KG1 (cell line): ENCODE data around the gene SNX32.

Experiments used
- DNase-seq: peaks from one replicate; lab custom pipeline; 2025; lab: John Stamatoyannopoulos, UW

The SNX32 gene

GRCh38 chr11:65857500-65857852 is 23.7 kb downstream of the SNX32 start:
- DNase-seq: no peak

GRCh38 chr11:65857853-65858680 is 24.3 kb downstream of the SNX32 start, which contains the start of gene CFL1:
CFL1 (minus strand) TSS chr11:65858180; CDS start chr11:65858099, 81 bp downstream.
- peak; percentile 99 for DNase-seq

GRCh38 chr11:65858681-65859087 is 24.9 kb downstream of the SNX32 start:
- DNase-seq: peak; percentile 92

GRCh38 chr11:65859095-65859811 is 25.5 kb downstream of the SNX32 start:
- DNase-seq: peak; percentile 100

DNA sequence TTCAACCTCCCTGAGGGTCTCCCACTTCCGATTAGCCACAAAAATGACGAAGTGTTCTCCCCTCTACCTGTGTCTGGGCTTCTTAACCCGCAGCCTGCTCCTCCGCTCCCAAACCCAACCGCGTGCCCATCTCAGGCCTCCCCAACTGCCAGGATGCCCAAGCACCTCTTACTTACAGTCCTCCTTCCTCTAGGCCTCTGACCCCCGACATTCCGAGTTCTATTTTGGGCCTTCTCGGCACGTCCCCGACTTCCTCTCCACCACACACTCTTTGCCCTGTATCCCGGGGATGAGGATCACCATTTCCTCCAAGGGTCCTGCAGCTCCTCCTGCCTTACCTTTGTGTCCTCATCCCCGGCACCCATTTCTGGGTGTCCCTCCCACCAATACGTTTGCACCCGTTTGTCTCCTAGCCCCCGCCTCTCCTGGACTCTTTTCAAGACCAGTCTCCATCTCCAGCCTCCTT is 26.1 kb downstream of the SNX32 start:
- no peak for DNase-seq

- DNase-seq: peak; percentile 99
Measured at GRCh38 chr11:65860278-65861164, 26.8 kb downstream of the SNX32 start, which contains the start of gene MUS81. MUS81 (plus strand) TSS chr11:65860433; CDS start chr11:65860754, 321 bp downstream.

GRCh38 chr11:65861165-65861505 is 27.4 kb downstream of the SNX32 start:
- DNase-seq: no peak

- DNase-seq: no peak
Measured at GRCh38 chr11:65861533-65862183, 27.9 kb downstream of the SNX32 start.

DNA sequence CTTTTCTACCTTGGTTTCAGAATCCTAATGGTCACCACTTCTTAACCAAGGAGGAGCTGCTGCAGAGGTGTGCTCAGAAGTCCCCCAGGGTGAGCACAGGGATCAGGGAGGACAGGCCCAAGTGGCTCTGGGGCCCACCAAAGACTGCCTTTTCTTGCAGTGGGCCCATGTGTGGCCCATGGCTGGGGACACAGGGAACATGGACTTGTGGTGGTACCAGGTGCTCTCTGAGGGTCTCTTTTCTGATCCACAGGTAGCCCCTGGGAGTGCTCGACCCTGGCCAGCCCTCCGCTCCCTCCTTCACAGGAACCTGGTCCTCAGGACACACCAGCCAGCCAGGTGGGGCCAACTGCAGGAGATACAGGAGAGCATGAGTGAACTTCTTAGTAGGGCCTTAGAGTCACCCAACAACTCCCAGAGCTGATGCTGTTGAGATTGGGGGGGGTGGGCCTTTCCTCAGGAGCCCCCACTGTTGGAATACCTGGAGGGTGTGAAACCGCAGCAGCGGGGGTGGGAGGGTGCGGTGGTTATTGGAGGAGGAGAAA is 28.5 kb downstream of the SNX32 start:
- DNase-seq: no peak

DNA sequence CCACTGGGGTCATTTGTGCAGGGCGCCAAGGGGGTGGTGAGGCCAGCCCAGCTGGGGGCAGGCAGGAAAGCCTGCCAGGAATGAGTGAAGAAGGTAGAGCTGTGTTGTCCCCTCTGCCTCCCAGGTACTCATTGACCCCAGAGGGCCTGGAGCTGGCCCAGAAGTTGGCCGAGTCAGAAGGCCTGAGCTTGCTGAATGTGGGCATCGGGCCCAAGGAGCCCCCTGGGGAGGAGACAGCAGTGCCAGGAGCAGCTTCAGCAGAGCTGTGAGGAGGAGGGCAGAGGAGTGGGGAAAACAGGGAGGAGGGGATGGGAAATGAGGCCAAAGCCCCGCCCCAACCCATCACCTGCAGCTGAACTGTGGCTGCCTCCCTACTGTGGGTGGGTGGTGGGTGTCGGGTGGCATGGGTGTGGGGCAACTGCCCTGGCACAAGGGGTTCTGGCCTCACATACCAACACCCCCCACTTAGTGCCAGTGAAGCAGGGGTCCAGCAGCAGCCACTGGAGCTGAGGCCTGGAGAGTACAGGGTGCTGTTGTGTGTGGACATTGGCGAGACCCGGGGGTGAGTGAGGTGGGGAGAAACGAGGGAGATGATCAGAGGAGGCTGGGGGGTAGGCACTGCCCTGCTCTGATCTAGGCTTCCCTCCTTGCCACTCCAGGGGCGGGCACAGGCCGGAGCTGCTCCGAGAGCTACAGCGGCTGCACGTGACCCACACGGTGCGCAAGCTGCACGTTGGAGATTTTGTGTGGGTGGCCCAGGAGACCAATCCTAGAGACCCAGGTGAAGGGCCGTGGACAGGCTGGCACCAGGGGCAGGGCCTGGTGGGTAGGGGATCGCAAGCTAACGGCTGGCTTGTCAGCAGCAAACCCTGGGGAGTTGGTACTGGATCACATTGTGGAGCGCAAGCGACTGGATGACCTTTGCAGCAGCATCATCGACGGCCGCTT is 29.5 kb downstream of the SNX32 start:
- no peak for DNase-seq

GRCh38 chr11:65863889-65864705 is 30.3 kb downstream of the SNX32 start:
- DNase-seq: no peak

- DNase-seq: no peak
Measured at GRCh38 chr11:65864706-65865471, 31.1 kb downstream of the SNX32 start.

DNA sequence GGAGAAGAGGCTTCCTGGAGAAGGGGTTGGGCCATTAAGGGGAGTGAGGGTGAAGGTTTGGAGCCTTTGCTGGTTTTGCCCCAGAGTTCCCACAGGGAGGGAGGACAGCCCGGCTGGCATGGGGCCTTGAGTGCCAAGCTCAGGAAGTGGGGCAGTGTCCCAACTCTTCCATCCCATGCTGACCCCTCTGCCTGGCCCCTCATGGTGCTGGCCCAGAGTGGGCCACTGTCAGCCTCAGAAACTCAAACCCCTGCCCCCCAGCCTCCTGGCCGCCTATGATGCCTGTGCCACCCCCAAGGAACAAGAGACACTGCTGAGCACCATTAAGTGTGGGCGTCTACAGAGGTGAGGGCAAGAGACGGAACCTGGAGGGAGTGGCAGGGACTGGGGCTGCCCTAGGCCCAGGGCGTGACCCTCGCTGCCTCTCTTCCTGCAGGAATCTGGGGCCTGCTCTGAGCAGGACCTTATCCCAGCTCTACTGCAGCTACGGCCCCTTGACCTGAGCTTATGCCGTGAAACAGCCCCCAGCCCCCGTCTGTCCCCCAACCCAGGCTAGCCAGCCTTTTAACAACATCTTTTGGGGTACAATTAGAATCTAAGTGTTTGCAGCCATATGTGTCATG is 31.9 kb downstream of the SNX32 start:
- no peak for DNase-seq

- no peak for DNase-seq
Measured at GRCh38 chr11:65866509-65867283, 32.9 kb downstream of the SNX32 start.

DNA sequence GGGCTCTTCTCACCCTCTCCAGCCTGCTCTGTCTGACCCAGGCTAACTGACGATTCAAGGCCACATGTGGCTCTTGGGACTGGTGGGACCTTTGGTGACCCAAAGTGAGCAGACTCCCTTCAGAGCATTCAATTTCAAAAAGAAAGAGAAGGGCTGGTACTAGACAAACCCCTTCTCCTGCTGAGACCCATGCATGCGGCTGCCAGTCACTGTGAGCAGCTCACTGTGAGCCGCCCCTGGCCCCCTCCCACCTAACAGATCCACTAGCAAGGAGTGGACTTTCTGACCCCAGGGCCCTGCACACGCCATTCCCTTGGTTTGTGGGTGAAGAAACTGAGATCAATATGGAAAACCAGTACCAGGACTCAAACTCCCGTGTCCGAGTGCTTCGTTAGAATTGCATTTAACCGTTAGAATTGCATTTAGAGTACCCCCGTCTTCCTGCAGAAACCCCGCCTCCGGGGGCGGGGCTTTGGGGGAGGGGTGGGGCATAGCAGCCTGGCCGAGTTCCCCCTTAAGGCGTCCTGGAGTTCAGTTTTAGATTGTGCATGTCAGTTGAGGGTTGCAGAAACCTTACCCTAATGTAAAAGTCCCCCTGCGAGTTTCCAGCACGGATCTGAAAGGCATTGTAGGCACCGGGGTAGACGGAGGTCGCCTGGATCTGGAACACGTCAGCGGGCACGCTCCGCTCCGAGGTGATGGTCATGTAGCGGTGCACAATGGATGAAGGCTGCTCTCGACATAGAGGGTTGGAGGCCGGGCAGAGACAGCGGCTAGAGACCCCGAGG is 33.7 kb downstream of the SNX32 start:
- no peak for DNase-seq

- DNase-seq: no peak
Measured at GRCh38 chr11:65868076-65868667, 34.4 kb downstream of the SNX32 start.
